ENCODE data around the gene IFT20.
"Not testable (repeated sequence)": the region's sequence is repeated elsewhere in the genome, so short reads cannot be mapped to it uniquely, and the experiment has no call there.

IFT20 gene

GRCh38 chr17:28295677-28296578 is 39.3 kb downstream of the IFT20 start:
- Histone ChIP-seq H3K36me3 (ENCODE audit: insufficient read depth, low read length) (no peaks in the 10 kb centered on the region), H3K4me3 (ENCODE audit: low read length, poor library complexity, severe bottlenecking) (no peak overlapping the region), H3K27me3 (ENCODE audit: insufficient read depth, low read length, poor library complexity, severe bottlenecking) (no peaks in the 10 kb centered on the region), H4K20me1 (ENCODE audit: insufficient read depth, low read length, poor library complexity, severe bottlenecking) (no peaks in the 10 kb centered on the region), H3K4me2 (ENCODE audit: low read depth, low read length, poor library complexity, severe bottlenecking) (no peak overlapping the region), H3F3A (ENCODE audit: low read depth) (no peaks in the 10 kb centered on the region), H3K9me3 (ENCODE audit: insufficient read depth, low read depth, low read length) (no peaks in the 10 kb centered on the region), H2AFZ (ENCODE audit: low read length) (no peak overlapping the region), H3K9me2 (replicated peaks; ENCODE audit: low read depth, low read length) (no peaks in the 10 kb centered on the region), H3K4me1 (ENCODE audit: insufficient read depth, low read length, poor library complexity, severe bottlenecking) (no peaks in the 10 kb centered on the region), H3K9ac (ENCODE audit: low read depth, low read length, poor library complexity, severe bottlenecking) (no peak overlapping the region), H3K79me2 (ENCODE audit: insufficient read depth, low read length) (no peaks in the 10 kb centered on the region)
- TF ChIP-seq EZH2phosphoT487 (IDR thresholded peaks at IDR 0.05; ENCODE audit: borderline replicate concordance) (no peak), CTCF (conservative IDR thresholded peaks at IDR 0.05; ENCODE audit: low read length) (no peak)

GRCh38 chr17:28293994-28294393 is 41.3 kb downstream of the IFT20 start:
- no peaks in the 10 kb centered on the region for H3K27me3 ChIP-seq (ENCODE audit: insufficient read depth, low read length, poor library complexity, severe bottlenecking)
- H3K79me2 ChIP-seq (ENCODE audit: insufficient read depth, low read length): no peaks in the 10 kb centered on the region
- H4K20me1 ChIP-seq (ENCODE audit: insufficient read depth, low read length, poor library complexity, severe bottlenecking): no peaks in the 10 kb centered on the region
- H3K4me2 ChIP-seq (ENCODE audit: low read depth, low read length, poor library complexity, severe bottlenecking): no peak overlapping the region
- H2AFZ ChIP-seq (ENCODE audit: low read length): no peak overlapping the region
- H3K36me3 ChIP-seq (ENCODE audit: insufficient read depth, low read length): no peaks in the 10 kb centered on the region
- H3K9me3 ChIP-seq (ENCODE audit: insufficient read depth, low read depth, low read length): no peaks in the 10 kb centered on the region
- no peaks in the 10 kb centered on the region for H3K4me1 ChIP-seq (ENCODE audit: insufficient read depth, low read length, poor library complexity, severe bottlenecking)
- H3F3A ChIP-seq (ENCODE audit: low read depth): no peaks in the 10 kb centered on the region
- no peak overlapping the region for H3K9ac ChIP-seq (ENCODE audit: low read depth, low read length, poor library complexity, severe bottlenecking)
- no peak for TF ChIP-seq CTCF (conservative IDR thresholded peaks at IDR 0.05; ENCODE audit: low read length)
- no peak for TF ChIP-seq EZH2phosphoT487 (IDR thresholded peaks at IDR 0.05; ENCODE audit: borderline replicate concordance)
- no peak overlapping the region for H3K4me3 ChIP-seq (ENCODE audit: low read length, poor library complexity, severe bottlenecking)
- H3K9me2 ChIP-seq (replicated peaks; ENCODE audit: low read depth, low read length): no peaks in the 10 kb centered on the region

DNA sequence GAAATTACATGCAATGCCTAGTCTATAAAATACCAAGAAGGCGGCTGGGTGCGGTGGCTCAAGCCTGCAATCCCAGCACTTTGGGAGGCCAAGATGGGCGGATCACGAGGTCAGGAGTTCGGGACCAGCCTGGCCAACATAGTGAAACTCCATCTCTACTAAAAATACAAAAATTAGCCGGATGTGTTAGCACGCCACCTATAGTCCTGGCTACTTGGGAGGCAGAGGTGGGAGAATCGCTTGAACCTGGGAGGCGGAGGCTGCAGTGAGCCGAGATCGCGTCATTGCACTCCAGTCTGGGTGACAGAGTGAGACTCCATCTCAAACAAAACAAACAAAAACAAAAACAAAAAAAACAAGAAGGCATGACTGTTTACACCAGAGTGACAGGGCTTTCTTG is 42.4 kb downstream of the IFT20 start:
- not testable (repeated sequence) for H3K4me3 ChIP-seq (ENCODE audit: low read length, poor library complexity, severe bottlenecking); H3F3A ChIP-seq (ENCODE audit: low read depth); H3K9me2 ChIP-seq (replicated peaks; ENCODE audit: low read depth, low read length); H3K36me3 ChIP-seq (ENCODE audit: insufficient read depth, low read length); H3K4me1 ChIP-seq (ENCODE audit: insufficient read depth, low read length, poor library complexity, severe bottlenecking); H3K9ac ChIP-seq (ENCODE audit: low read depth, low read length, poor library complexity, severe bottlenecking); H3K4me2 ChIP-seq (ENCODE audit: low read depth, low read length, poor library complexity, severe bottlenecking); H4K20me1 ChIP-seq (ENCODE audit: insufficient read depth, low read length, poor library complexity, severe bottlenecking); H3K9me3 ChIP-seq (ENCODE audit: insufficient read depth, low read depth, low read length); H3K27me3 ChIP-seq (ENCODE audit: insufficient read depth, low read length, poor library complexity, severe bottlenecking); H3K79me2 ChIP-seq (ENCODE audit: insufficient read depth, low read length); H2AFZ ChIP-seq (ENCODE audit: low read length)
